ENCODE measurements around the gene RMDN2. TPM values are rescaled to one million over a fixed set of nuclear protein-coding genes. Genes with fewer than 3 reads are reported as not detected.

Gene RMDN2, protein sequence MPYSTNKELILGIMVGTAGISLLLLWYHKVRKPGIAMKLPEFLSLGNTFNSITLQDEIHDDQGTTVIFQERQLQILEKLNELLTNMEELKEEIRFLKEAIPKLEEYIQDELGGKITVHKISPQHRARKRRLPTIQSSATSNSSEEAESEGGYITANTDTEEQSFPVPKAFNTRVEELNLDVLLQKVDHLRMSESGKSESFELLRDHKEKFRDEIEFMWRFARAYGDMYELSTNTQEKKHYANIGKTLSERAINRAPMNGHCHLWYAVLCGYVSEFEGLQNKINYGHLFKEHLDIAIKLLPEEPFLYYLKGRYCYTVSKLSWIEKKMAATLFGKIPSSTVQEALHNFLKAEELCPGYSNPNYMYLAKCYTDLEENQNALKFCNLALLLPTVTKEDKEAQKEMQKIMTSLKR
- 1 to 10 TPM; 2.4 to 5.9 (median 3.7) TPM for total RNA-seq
- polyA plus RNA-seq = 1 to 10 TPM; 2.8 to 6.6 TPM

DNA sequence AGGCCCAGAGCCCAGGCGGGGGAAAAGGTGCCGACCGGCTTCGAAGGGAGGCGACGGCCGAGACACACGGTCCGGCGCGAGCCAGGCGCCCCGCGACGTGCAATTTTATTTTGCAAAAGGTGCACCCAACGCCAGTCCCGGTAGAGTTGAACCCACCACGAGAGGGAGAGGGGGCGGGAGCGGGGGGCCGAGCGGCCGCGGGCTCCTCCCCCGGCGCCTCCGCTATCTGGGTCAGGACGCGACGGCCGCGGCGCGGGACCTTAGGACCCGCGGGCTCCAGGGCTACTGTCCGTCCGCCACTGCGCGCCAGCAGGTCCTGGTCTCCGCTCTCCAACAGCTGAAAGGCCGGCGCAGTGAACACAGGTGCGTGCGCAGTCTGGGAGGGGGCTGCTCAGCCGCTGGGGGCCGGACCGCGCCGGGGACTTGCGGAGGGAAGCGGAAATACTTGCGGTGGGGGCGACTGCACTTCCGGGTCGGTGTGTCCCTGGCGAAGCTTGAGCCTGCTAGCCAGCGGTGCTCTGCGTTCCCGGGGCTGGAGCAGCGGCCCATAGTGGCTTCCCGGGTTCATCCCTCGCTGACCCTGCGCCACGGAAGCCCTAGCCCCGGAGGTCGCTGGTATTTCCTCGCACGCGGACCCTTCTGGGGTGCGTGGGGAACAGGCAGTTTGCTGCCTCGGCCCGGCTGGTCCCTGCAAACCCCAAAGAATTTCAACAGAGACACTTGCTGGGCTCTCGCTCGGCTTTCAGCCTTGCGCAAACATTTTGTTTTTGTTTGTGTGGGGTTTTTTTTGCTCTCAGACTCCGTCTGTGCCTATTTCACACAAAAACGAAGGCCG, at the start of gene RMDN2:
Gene RMDN2, plus strand, starts transcription at position 225 of the 835 bp plus-strand sequence. CDS start 3,991 bp downstream, outside the sequence.
- ATAC-seq = peak; percentile 94 to 99 (median 96)
- H3K9me3 ChIP-seq = no peaks in the 10 kb centered on the region
- peak; percentile 92 to 97 (median 94) for DNase-seq
- TF ChIP-seq, protein P1, sequence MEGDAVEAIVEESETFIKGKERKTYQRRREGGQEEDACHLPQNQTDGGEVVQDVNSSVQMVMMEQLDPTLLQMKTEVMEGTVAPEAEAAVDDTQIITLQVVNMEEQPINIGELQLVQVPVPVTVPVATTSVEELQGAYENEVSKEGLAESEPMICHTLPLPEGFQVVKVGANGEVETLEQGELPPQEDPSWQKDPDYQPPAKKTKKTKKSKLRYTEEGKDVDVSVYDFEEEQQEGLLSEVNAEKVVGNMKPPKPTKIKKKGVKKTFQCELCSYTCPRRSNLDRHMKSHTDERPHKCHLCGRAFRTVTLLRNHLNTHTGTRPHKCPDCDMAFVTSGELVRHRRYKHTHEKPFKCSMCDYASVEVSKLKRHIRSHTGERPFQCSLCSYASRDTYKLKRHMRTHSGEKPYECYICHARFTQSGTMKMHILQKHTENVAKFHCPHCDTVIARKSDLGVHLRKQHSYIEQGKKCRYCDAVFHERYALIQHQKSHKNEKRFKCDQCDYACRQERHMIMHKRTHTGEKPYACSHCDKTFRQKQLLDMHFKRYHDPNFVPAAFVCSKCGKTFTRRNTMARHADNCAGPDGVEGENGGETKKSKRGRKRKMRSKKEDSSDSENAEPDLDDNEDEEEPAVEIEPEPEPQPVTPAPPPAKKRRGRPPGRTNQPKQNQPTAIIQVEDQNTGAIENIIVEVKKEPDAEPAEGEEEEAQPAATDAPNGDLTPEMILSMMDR (IDR thresholded peaks at IDR 0.05) = no peak
- intact Hi-C loops (cut with DNase I) = no loop called here
- WGBS, 2 donors = 0% methylated on average over 63 to 79 of the region's 79 CpGs
- H3K4me1 ChIP-seq = peaks cover 0 to 11% (median 10%) of the 10 kb centered on the region in 3 donors
- no peaks in the 10 kb centered on the region for H3K36me3 ChIP-seq
- H3K4me3 ChIP-seq = peak within 1 kb of the TSS; percentile 61 to 83 (median 72)
- peak within 1 kb of the TSS; percentile 76 to 94 (median 84) for H3K27ac ChIP-seq
- no peak for FAIRE-seq
- H3K27me3 ChIP-seq = no peaks in the 10 kb centered on the region

DNA sequence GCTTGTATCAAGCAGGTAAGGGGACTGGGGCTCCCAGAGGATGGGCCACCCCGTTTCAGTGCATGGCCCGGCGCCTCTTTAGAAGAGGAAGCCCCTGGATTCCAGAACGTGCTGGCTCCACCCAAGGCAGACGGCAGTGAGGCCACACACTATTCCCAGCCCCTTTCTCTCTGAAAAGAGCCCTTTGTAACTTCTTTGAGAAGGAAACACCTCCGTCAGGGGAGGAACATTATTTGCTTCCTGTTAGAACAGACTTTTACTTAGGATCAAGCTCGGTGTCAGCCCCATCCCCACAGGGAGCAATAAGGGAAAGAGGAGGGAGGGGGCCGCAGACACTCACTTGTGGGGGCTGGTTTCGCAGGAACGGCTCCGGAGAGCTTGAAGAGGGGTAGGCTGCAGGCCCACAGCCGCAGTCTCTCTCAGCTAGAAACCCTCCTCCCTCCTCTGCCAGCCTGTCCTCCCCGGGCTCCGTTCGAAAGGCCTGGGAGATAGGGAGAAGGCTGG, 49.6 kb upstream of the RMDN2 start:
- H3K4me3 ChIP-seq = no peak overlapping the region
- DNase-seq (no peak), FAIRE-seq (no peak), ATAC-seq (no peak)
- peaks cover 0 to 5% (median 0%) of the 10 kb centered on the region in 3 donors for H3K4me1 ChIP-seq
- H3K27me3 ChIP-seq = no peaks in the 10 kb centered on the region
- no peaks in the 10 kb centered on the region for H3K9me3 ChIP-seq
- TF ChIP-seq, protein P1 (IDR thresholded peaks at IDR 0.05) = no peak
- H3K27ac ChIP-seq = no peak overlapping the region
- whole genome bisulfite sequencing, 2 donors = 38 to 41% methylated on average over 15 of the region's 15 CpGs
- intact Hi-C loops (cut with DNase I) = loop anchor here in 1 of 3 donors (5.0 kb wide), 1 partner anchor 473 kb away; no protein-coding TSS in a partner anchor
- H3K36me3 ChIP-seq = no peaks in the 10 kb centered on the region

DNA sequence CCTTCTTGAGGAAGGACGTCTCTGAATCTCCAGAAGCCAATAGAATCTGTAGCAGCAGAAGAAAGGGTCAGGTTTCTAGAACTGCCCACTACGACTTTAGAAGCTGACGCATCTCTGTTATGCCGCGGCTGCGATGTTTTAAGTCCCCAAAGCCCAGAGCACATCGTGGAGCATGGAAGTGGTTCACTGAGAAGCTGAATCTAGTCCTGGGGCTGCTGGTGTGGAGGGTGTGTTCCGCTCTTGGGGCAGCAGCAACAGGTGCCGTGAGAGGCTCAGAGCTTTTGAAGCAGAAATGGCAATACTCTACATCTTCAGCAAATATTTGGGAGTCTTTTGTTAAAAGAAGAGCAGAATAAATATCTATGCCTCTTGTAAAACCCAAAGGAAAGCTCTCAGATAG, 48.9 kb upstream of the RMDN2 start:
- Histone ChIP-seq H3K9me3 (no peaks in the 10 kb centered on the region), H3K36me3 (no peaks in the 10 kb centered on the region), H3K27me3 (no peaks in the 10 kb centered on the region), H3K4me3 (no peak overlapping the region), H3K27ac (no peak overlapping the region), H3K4me1 (peaks cover 0 to 5% (median 0%) of the 10 kb centered on the region in 3 donors)
- no peak for ATAC-seq
- 75 to 83% methylated on average over 9 of the region's 9 CpGs for WGBS, 2 donors
- TF ChIP-seq, protein P1 (IDR thresholded peaks at IDR 0.05) = no peak
- DNase-seq = no peak
- intact Hi-C loops (cut with DNase I) = loop anchor here in 1 of 3 donors (5.0 kb wide), 1 partner anchor 474 kb away; no protein-coding TSS in a partner anchor
- FAIRE-seq = no peak

DNA sequence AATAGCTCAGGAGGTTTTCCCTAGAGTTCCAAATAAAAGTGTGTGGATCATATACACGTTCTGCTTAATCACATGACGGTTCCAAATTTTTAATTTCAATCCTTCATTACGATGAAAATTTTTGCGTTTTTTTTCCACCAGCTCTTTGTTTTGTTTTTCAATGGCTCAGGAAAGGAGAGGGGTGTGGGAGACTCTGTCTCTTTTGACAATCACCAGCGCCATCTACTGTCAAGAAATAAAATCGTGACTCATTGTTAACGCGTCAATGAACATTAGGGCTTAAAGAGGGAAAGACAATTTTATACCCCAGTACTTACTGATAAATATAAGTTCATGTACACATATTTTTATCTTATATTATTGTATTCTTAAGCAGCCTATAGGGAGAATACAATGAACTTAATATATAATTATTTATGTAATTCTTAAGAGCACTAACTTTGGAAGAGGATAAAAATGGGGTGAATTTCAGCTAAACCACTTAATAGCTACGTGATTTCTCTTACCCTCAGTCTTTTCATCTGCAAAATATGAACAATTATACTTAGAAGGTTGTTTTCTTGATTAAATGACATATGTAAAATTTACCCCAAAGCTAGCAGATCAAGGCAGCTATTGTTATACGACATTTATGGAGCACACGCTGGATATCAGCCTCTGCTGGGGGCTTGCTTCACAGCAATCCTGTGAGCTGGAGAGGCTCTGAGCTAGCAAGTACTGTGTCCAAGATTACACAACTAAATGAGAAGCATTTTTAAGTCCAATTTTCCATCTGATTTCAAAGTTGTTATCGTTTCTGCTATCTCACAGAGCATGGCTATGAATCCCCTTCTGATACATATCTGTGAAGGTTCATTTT, 47.4 kb upstream of the RMDN2 start:
- TF ChIP-seq, protein P1 (IDR thresholded peaks at IDR 0.05) = peak; percentile 41 to 73 (median 48)
- Histone ChIP-seq H3K27ac (no peak overlapping the region), H3K4me3 (no peak overlapping the region), H3K4me1 (no peaks in the 10 kb centered on the region), H3K9me3 (no peaks in the 10 kb centered on the region), H3K27me3 (no peaks in the 10 kb centered on the region), H3K36me3 (no peaks in the 10 kb centered on the region)
- FAIRE-seq = peak; percentile 98
- DNase-seq = no peak
- intact Hi-C loops (cut with DNase I) = loop anchor here in 1 of 3 donors (5.0 kb wide), 1 partner anchor 475 kb away; no protein-coding TSS in a partner anchor
- 25 to 27% methylated on average over 12 of the region's 12 CpGs for WGBS, 2 donors
- peak; percentile 69 to 96 (median 90) for ATAC-seq
